ENCODE results near the gene CCT6A.
"Not testable (repeated sequence)": the region's sequence is repeated elsewhere in the genome, so short reads cannot be mapped to it uniquely, and the experiment has no call there.

Gene CCT6A, protein sequence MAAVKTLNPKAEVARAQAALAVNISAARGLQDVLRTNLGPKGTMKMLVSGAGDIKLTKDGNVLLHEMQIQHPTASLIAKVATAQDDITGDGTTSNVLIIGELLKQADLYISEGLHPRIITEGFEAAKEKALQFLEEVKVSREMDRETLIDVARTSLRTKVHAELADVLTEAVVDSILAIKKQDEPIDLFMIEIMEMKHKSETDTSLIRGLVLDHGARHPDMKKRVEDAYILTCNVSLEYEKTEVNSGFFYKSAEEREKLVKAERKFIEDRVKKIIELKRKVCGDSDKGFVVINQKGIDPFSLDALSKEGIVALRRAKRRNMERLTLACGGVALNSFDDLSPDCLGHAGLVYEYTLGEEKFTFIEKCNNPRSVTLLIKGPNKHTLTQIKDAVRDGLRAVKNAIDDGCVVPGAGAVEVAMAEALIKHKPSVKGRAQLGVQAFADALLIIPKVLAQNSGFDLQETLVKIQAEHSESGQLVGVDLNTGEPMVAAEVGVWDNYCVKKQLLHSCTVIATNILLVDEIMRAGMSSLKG

GRCh38 chr7:56051339-56052191 is at the start of gene CCT6A, which contains the start of gene PSPH:
Gene CCT6A, plus strand, starts transcription at chr7:56051765. Its CDS starts 84 bp downstream, at chr7:56051849.
Gene PSPH, minus strand, starts transcription at chr7:56051444. Its CDS starts 30,232 bp downstream, at chr7:56021212.
- peak within 1 kb of the TSS; percentile 99 for H3K4me3 ChIP-seq (ENCODE audit: low read depth, low read length)
- peak; percentile 99 for DNase-seq (ENCODE audit: low read depth)
- TF ChIP-seq, protein P1, sequence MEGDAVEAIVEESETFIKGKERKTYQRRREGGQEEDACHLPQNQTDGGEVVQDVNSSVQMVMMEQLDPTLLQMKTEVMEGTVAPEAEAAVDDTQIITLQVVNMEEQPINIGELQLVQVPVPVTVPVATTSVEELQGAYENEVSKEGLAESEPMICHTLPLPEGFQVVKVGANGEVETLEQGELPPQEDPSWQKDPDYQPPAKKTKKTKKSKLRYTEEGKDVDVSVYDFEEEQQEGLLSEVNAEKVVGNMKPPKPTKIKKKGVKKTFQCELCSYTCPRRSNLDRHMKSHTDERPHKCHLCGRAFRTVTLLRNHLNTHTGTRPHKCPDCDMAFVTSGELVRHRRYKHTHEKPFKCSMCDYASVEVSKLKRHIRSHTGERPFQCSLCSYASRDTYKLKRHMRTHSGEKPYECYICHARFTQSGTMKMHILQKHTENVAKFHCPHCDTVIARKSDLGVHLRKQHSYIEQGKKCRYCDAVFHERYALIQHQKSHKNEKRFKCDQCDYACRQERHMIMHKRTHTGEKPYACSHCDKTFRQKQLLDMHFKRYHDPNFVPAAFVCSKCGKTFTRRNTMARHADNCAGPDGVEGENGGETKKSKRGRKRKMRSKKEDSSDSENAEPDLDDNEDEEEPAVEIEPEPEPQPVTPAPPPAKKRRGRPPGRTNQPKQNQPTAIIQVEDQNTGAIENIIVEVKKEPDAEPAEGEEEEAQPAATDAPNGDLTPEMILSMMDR (IDR thresholded peaks at IDR 0.05; ENCODE audit: insufficient read depth, low read depth, low read length, missing control alignments) = no peak

- no peak for DNase-seq (ENCODE audit: low read depth)
- H3K4me3 ChIP-seq (ENCODE audit: low read depth, low read length) = no peak overlapping the region
- TF ChIP-seq, protein P1 (IDR thresholded peaks at IDR 0.05; ENCODE audit: insufficient read depth, low read depth, low read length, missing control alignments) = no peak
These were observed 47.8 kb upstream of the CCT6A start for GRCh38 chr7:56003749-56004148.

- TF ChIP-seq, protein P1 (IDR thresholded peaks at IDR 0.05; ENCODE audit: insufficient read depth, low read depth, low read length, missing control alignments) = no peak
- no peak for DNase-seq (ENCODE audit: low read depth)
- no peak overlapping the region for H3K4me3 ChIP-seq (ENCODE audit: low read depth, low read length)
These were observed 44.4 kb upstream of the CCT6A start for GRCh38 chr7:56007167-56007652.

- TF ChIP-seq, protein P1 (IDR thresholded peaks at IDR 0.05; ENCODE audit: insufficient read depth, low read depth, low read length, missing control alignments) = no peak
- DNase-seq (ENCODE audit: low read depth) = no peak
- H3K4me3 ChIP-seq (ENCODE audit: low read depth, low read length) = no peak overlapping the region
These were observed 43.7 kb upstream of the CCT6A start for GRCh38 chr7:56007891-56008290.

DNA sequence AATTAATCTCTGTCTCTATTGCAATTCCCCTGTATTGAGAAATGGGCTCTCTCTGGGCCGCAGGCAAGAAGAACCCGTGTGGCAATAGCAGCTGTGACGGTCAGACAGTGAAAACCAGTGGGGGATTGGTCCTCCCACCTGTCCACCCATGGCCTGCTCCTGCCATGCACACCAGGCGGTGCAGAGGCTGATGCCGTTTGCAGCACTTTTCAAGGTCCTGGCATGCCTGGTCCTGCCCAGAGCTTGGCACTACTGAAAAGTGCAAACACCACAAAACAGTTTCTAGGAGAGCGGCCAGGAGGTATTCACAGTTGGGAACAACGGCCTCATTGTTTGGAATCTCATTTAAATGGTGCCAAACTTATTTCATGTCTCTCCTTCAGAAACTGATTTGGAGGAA is 41.9 kb upstream of the CCT6A start:
- DNase-seq (ENCODE audit: low read depth) = no peak
- TF ChIP-seq, protein P1 (IDR thresholded peaks at IDR 0.05; ENCODE audit: insufficient read depth, low read depth, low read length, missing control alignments) = no peak
- H3K4me3 ChIP-seq (ENCODE audit: low read depth, low read length) = no peak overlapping the region

- DNase-seq (ENCODE audit: low read depth); H3K4me3 ChIP-seq (ENCODE audit: low read depth, low read length): not testable (repeated sequence)
These were observed 34.5 kb upstream of the CCT6A start for GRCh38 chr7:56017015-56017414.

DNA sequence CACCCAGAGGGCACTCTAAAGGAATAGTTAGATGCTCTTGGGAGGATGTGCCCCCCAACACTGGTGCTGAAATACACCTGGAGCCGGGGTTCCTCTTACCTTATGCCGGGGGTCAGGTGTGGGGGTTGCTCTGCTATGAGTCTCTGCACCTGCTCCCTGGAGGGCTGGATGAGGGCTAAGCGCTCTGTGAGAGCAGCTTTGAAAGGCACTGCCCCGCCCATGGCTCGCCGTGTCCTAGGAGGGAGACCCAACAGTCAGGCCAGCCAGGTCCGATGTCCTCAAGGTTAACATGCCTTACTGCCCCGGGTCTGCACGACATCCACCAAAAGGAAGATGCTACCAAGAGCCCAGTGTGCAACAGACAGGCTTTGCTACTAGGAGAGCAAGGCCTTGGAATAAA is 32.1 kb upstream of the CCT6A start:
- H3K4me3 ChIP-seq (ENCODE audit: low read depth, low read length) = no peak overlapping the region
- TF ChIP-seq, protein P1 (IDR thresholded peaks at IDR 0.05; ENCODE audit: insufficient read depth, low read depth, low read length, missing control alignments) = no peak
- no peak for DNase-seq (ENCODE audit: low read depth)

Measured in GM12865 (cell line).